ENCODE data around the gene USP20. TPM values are rescaled to one million over a fixed set of nuclear protein-coding genes. Genes with fewer than 3 reads are reported as not detected.
"Not testable (repeated sequence)": the region's sequence is repeated elsewhere in the genome, so short reads cannot be mapped to it uniquely, and the experiment has no call there.

USP20 gene
- total RNA-seq, 2 donors from 2014 or later = 14.5 to 23.4 TPM

DNA sequence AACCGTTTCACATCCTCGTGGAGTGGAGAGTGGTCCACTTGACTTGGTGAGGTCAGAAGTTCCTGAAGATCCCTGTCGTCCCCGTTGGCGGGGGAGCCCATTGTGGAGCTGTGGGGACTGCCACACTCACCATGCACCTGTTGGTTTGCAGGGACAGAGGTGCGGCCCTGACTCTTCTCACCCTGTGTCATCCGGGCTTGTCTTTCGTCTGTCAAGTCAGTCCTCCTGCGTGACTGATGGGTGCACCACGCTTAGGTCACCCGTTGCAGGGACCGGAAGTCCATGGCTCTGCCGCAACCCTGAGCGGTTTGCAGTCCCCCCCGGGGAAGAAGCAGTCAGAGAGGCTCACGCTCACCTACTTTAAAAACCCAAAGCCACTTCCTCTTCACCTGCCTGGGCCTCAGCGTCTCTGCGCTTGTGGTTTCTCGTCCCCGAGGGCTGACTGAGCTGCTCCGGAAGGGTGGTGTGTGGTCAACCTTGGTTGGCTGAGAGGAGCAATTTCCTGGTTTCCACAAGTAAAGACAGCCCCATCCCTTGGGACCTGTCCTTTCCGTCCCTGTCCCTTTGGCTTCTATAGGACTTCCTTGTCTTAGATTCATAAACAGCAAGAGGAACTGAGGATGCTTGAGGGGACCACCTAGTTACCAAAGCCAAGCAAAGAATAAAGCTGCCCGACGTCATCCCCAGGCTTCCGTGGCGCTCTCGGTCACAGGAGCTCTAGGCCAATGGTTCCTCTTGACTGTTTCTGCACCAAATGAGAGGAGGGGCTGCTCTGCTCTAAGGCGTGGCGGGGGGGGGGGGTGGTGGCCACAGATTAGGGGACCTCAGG, 53.2 kb downstream of the USP20 start:
- ATAC-seq = no peak

DNA sequence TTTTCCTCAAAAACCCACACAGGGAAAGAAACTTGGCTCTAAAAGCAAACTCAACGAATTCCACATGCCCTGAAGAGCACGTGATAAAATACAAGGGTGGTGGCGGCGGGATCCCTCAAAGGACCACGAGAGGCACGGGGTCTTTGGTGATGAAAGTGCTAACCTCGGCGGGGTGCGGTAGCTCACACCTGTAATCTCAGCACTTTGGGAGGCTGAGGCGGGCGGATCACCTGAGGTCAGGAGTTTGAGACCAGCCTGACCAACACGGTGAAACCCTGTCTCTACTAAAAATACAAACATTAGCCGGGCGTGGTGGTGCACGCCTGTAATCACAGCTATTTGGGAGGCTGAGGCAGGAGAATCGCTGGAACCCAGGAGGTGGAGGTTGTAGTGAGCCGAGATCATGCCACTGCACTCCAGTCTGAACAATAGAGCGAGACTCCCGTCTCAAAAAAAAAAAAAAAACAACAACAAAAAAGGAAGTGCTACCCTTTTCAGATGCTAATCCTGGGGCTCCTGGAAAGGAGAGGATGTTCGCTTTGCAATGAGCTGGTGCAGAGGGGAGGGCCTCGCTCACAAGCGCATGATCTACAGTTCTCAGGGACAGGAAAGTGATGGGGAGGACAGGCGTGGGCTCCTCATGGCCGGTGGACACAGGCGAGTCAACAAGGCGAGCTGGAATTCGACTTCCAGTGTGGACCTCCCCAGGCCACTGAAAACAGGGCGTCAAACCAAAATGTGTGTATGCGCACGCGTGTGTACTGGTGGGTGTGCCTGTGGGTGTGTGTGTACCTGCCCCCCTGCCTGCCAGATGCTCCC, 54.1 kb downstream of the USP20 start:
- Histone ChIP-seq H3K4me3 (no peak overlapping the region), H3K27me3 (no peaks in the 10 kb centered on the region), H3K36me3 (replicated peaks in 1 of 2; ENCODE audit: insufficient read depth in 1 of 2, low read depth in 2 of 2) (no peaks in the 10 kb centered on the region), H3K4me1 (peaks cover 21% of the 10 kb centered on the region), H3K27ac (peak overlapping the region in 1 of 4 donors; percentile 81), H3K9me3 (no peaks in the 10 kb centered on the region)
- WGBS, 2 donors = 78 to 88% methylated on average over 28 to 31 of the region's 31 CpGs
- TF ChIP-seq, protein P1, sequence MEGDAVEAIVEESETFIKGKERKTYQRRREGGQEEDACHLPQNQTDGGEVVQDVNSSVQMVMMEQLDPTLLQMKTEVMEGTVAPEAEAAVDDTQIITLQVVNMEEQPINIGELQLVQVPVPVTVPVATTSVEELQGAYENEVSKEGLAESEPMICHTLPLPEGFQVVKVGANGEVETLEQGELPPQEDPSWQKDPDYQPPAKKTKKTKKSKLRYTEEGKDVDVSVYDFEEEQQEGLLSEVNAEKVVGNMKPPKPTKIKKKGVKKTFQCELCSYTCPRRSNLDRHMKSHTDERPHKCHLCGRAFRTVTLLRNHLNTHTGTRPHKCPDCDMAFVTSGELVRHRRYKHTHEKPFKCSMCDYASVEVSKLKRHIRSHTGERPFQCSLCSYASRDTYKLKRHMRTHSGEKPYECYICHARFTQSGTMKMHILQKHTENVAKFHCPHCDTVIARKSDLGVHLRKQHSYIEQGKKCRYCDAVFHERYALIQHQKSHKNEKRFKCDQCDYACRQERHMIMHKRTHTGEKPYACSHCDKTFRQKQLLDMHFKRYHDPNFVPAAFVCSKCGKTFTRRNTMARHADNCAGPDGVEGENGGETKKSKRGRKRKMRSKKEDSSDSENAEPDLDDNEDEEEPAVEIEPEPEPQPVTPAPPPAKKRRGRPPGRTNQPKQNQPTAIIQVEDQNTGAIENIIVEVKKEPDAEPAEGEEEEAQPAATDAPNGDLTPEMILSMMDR (IDR thresholded peaks at IDR 0.05) = no peak
- no peak for TF ChIP-seq POLR2A (IDR thresholded peaks at IDR 0.05)
- intact Hi-C loops (cut with DNase I) = loop anchor here (10.0 kb wide), 2 partner anchors 155 to 355 kb away; partner anchors contain the start of gene FNBP1
- ATAC-seq (no peak), DNase-seq (no peak)

More for the DNA sequence above, 53.2 kb downstream of the USP20 start:
- WGBS, 2 donors = 54 to 85% methylated on average over 20 to 29 of the region's 29 CpGs
- peak in 1 of 3 donors; percentile 14 for TF ChIP-seq POLR2A (IDR thresholded peaks at IDR 0.05)
- TF ChIP-seq, protein P1 (IDR thresholded peaks at IDR 0.05) = no peak
- no peaks in the 10 kb centered on the region for H3K36me3 ChIP-seq (replicated peaks in 1 of 2; ENCODE audit: insufficient read depth in 1 of 2, low read depth in 2 of 2)
- no peak overlapping the region for H3K4me3 ChIP-seq
- intact Hi-C loops (cut with DNase I) = loop anchor here (10.0 kb wide), 2 partner anchors 156 to 356 kb away; partner anchors contain the start of gene FNBP1
- H3K27ac ChIP-seq = peak overlapping the region in 2 of 4 donors; percentile 12 to 81
- peaks cover 30% of the 10 kb centered on the region for H3K4me1 ChIP-seq
- peak in 2 of 4 donors; percentile 27 to 61 for DNase-seq
- no peaks in the 10 kb centered on the region for H3K27me3 ChIP-seq
- no peaks in the 10 kb centered on the region for H3K9me3 ChIP-seq

DNA sequence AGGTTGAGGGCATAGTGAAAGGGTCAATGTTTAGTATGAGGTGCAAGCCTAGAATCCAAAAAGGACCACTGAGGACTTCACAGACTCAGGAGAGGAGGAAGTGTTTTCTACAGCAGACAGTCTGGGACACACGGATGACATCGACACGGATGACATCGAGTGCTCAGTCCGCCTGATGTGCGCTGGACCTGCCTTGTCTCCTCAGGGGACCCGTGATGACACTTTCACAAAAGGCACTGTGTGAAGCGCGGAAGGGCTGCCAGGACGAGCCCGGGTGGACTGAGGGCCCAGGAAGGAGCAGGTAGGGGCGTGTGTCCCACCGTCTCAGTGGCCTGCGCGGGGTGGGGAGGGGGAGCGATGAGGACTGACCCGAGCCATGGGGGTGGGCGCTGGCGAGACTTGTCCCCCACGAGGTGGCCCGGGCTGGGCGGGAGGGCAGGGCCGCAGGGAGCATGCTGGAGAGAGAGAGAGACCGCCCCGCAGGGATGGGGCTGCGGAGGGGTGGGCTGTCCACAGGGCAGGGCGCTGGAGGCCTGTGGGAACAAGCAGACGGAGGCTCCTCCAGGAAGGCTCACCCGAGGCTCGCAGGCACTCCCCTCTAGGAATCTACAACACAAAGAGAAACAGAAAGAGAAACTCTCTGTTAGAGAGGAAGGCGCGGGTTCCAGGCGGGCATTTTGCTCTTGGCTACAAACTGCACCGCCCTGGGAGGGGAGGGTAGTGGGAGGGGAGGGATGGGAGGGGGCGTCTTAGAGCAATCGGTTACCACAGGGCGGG, 54.9 kb downstream of the USP20 start:
- ATAC-seq (no peak), DNase-seq (peak in 1 of 4 donors; percentile 35)
- Histone ChIP-seq H3K27me3 (no peaks in the 10 kb centered on the region), H3K27ac (peak overlapping the region in 1 of 4 donors; percentile 7), H3K4me3 (no peak overlapping the region), H3K36me3 (replicated peaks in 1 of 2; ENCODE audit: insufficient read depth in 1 of 2, low read depth in 2 of 2) (no peaks in the 10 kb centered on the region), H3K4me1 (peaks cover 13% of the 10 kb centered on the region), H3K9me3 (no peaks in the 10 kb centered on the region)
- WGBS, 2 donors = 70 to 94% methylated on average over 18 to 34 of the region's 37 CpGs
- TF ChIP-seq, protein P1 (IDR thresholded peaks at IDR 0.05) = no peak
- no peak for TF ChIP-seq POLR2A (IDR thresholded peaks at IDR 0.05)
- intact Hi-C loops (cut with DNase I) = loop anchor here (10.0 kb wide), 2 partner anchors 155 to 355 kb away; partner anchors contain the start of gene FNBP1

DNA sequence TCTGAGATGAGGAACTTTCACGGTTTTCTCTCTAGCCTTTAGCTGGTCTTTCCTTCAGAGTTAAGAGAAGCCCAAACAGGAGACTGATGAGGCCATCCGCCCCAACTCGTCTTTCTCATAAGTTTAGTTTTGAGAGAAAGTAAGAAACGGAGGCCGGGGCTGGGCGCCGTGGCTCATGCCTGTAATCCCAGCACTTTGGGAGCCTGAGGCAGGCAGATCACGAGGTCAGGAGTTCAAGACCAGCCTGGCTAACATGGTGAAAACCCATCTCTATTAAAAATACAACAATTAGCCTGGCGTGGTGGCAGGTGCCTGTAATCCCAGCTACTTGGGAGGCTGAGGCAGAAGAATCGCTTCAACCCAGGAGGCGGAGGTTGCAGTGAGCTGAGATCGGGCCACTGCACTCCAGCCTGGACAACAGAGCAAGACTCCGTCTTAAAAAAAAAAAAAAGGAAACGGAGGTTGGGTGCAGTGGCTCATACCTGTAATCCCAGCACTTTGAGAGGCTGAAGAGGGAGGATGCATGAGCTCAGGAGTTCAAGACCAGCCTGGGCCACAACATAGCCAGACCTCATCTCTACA, 55.6 kb downstream of the USP20 start:
- ATAC-seq; H3K9me3 ChIP-seq; H3K27ac ChIP-seq; intact Hi-C loops (cut with DNase I); H3K4me3 ChIP-seq; DNase-seq; H3K36me3 ChIP-seq (replicated peaks in 1 of 2; ENCODE audit: insufficient read depth in 1 of 2, low read depth in 2 of 2); H3K27me3 ChIP-seq; H3K4me1 ChIP-seq: not testable (repeated sequence)
- 80 to 86% methylated on average over 14 of the region's 14 CpGs for WGBS, 2 donors
